Measurements from ENCODE around the gene DHFR.
A peak's percentile ranks its signal among the peaks of the same experiment; 100 is the strongest.

DHFR gene

DNA sequence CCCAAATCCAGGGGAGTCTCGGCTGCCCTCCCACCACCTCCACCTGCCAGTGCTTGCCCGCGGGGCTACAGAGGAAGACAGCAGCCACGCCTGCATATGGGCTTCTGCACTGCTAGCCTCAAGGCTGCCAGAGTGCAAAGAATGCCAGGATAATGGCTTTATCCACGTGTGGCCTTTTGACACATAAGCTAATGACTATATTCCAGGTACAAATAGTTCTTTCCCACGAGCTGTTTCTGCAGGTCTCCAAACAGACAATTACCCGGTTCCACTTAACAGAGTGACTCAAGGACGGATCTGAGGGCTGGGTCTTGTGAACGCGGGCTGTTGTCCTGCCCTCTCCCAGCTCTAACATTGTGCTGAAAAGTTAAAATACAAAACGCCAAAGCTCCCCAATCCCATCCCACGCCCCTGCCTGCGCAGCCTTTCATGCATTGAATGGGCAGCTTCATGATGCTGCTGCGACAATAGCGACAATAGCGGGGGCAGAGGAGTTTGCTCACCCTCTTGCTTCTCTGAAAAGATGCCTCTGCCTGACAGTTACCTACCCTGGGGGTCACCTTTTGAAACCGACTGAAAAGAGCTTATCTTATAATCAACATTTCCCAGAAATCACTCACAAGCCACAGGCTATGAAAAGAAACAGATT, 39.4 kb downstream of the DHFR start:
- TF ChIP-seq, protein P1, sequence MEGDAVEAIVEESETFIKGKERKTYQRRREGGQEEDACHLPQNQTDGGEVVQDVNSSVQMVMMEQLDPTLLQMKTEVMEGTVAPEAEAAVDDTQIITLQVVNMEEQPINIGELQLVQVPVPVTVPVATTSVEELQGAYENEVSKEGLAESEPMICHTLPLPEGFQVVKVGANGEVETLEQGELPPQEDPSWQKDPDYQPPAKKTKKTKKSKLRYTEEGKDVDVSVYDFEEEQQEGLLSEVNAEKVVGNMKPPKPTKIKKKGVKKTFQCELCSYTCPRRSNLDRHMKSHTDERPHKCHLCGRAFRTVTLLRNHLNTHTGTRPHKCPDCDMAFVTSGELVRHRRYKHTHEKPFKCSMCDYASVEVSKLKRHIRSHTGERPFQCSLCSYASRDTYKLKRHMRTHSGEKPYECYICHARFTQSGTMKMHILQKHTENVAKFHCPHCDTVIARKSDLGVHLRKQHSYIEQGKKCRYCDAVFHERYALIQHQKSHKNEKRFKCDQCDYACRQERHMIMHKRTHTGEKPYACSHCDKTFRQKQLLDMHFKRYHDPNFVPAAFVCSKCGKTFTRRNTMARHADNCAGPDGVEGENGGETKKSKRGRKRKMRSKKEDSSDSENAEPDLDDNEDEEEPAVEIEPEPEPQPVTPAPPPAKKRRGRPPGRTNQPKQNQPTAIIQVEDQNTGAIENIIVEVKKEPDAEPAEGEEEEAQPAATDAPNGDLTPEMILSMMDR (IDR thresholded peaks at IDR 0.05; ENCODE audit: borderline replicate concordance, control extremely low read depth, extremely low read depth, insufficient read depth, missing control alignments): no peak
- in situ Hi-C loops (cut with MboI; ENCODE audit: low sequenced_read_pairs, unreplicated experiment): no loop called here
- no peak for DNase-seq (ENCODE audit: low spot score)

DNA sequence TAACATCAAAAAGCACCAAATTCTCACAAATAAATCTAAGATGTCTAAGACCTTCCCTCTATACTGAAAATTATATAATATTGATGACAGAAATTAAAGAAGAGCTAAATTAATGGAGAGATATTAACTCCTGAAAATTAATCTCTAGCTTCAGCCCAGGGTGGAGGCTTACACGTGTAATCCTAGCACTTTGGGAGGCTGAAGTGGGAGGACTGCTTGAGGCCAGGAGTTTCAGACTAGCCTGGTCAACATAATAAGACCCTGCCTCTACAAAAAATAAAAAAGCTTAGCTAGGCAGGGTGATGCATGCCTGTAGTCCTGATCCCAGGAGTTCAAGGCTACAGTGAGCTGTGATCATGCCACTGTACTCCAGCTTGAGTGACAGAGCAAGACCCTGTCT, 45.1 kb downstream of the DHFR start:
- DNase-seq (ENCODE audit: low spot score): no peak
- in situ Hi-C loops (cut with MboI; ENCODE audit: low sequenced_read_pairs, unreplicated experiment): no loop called here
- TF ChIP-seq, protein P1 (IDR thresholded peaks at IDR 0.05; ENCODE audit: borderline replicate concordance, control extremely low read depth, extremely low read depth, insufficient read depth, missing control alignments): no peak

DNA sequence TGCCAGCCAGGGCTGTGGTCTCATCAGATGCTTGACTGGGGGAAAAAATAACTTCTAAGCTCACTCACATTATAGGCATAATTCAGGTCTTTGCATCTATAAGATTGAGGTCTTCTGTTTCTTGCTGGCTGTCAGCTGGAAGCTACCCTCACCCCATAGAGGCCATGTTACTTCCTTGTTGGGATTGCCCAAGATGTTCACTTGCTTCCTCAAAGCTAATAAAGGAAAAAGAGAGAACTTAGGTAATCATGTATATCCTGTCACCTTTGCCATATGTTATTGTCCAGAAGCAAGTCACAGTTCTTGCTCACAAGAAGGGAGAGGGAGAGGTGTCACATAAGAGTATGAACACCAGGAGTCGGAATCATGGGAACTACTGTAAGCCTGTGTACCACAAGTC, 46.1 kb downstream of the DHFR start:
- no peak for DNase-seq (ENCODE audit: low spot score)
- TF ChIP-seq, protein P1 (IDR thresholded peaks at IDR 0.05; ENCODE audit: borderline replicate concordance, control extremely low read depth, extremely low read depth, insufficient read depth, missing control alignments): no peak
- in situ Hi-C loops (cut with MboI; ENCODE audit: low sequenced_read_pairs, unreplicated experiment): no loop called here

DNA sequence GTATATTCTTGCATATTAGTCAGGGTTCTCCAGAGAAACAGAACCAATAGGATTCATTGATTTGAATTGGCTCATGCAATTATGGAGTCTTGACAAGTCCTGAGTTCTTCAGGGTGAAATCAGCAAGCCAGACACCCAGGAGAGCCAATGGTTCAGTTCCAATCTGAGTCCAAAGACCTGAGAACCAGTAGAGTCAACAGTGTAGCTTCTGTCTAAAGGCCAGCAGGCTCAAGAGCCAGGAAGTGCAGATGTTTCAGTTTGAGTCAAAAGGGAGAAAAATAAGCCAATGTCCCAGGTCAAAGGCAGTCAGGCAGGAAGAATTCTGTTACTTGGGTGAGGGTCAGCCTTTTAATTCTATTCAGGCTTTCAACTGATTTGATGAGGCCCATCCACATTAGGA, 47.0 kb downstream of the DHFR start:
- peak; percentile 49 for DNase-seq (ENCODE audit: low spot score)
- in situ Hi-C loops (cut with MboI; ENCODE audit: low sequenced_read_pairs, unreplicated experiment): no loop called here
- TF ChIP-seq, protein P1 (IDR thresholded peaks at IDR 0.05; ENCODE audit: borderline replicate concordance, control extremely low read depth, extremely low read depth, insufficient read depth, missing control alignments): no peak

DNA sequence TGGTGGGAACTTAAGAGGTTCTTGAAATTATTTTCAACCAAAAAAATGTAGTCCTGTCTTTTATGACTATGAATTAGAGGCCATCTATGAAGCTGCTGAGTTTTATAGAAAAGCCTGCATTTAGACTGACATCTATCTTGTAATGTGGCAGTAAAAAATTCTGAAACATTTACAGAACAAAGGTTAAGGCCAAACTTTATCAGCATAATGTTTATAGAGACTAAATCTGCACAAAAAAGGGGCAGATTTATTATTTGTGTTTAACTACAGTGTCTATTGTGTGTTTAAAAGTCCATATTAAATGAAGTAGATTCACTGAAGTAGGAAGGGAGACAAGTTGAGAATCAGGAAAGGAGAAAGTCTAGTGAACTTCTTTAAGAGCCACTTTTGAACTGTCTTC, 47.4 kb downstream of the DHFR start:
- TF ChIP-seq, protein P1 (IDR thresholded peaks at IDR 0.05; ENCODE audit: borderline replicate concordance, control extremely low read depth, extremely low read depth, insufficient read depth, missing control alignments): no peak
- in situ Hi-C loops (cut with MboI; ENCODE audit: low sequenced_read_pairs, unreplicated experiment): no loop called here

DNA sequence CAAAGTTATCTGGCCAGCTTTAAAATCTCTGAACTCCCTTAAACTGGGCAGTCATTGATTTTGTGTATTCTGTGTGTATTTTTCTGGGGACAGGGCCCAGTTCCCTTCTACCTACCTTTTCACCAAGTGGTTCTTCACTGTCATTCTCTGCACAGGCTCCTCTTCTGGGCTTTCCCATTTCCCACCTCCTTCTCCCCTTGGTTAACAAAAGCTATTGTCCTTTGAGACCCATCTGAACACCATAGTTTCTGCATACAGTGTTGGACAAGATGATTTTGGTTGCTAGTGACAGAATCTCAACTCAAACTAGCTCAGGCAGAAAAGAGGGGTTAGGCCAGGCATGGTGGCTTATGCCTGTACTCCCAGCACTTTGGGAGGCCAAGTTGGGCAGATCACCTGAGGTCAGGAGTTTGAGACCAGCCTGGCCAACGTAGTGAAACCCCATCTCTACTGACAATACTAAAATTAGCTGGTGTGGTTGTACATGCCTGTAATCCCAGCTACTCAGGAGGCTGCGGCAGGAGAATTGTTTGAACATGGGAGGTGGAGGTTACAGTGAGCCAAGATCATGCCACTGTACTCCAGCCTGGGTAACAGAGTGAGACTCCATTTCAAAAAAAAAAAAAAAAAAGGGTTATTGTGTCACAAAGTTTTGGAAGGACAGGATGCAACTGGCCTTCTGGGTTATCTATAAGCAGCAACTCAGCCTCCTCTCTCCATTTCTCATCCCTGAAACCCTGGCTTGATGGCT, 53.7 kb downstream of the DHFR start:
- TF ChIP-seq, protein P1 (IDR thresholded peaks at IDR 0.05; ENCODE audit: borderline replicate concordance, control extremely low read depth, extremely low read depth, insufficient read depth, missing control alignments): no peak
- DNase-seq (ENCODE audit: low spot score): no peak
- in situ Hi-C loops (cut with MboI; ENCODE audit: low sequenced_read_pairs, unreplicated experiment): no loop called here

More for the DNA sequence above, 47.4 kb downstream of the DHFR start:
- DNase-seq (ENCODE audit: low spot score): no peak

Measured in GM13976 (cell line).